GM18499 (cell line): ENCODE data around the gene ABR.
"Not testable (repeated sequence)": the region's sequence is repeated elsewhere in the genome, so short reads cannot be mapped to it uniquely, and the experiment has no call there.

Source experiments
- ATAC-seq: cut with Tn5 transposase; IDR thresholded peaks from one replicate; pipeline ENCODE4 v1.9.1; 2021; ENCODE audit warnings: moderate number of reproducible peaks; ENCODE audit not compliant: insufficient read depth, unreplicated experiment

ABR gene

GRCh38 chr17:1053661-1054360, 126.0 kb downstream of the ABR start:
- ATAC-seq, result no peak

- ATAC-seq, result no peak
Observed at GRCh38 chr17:1050996-1051925, 128.5 kb downstream of the ABR start.

- ATAC-seq, result no peak
Observed at GRCh38 chr17:1050246-1050995, 129.4 kb downstream of the ABR start.

GRCh38 chr17:1049446-1050225, 130.1 kb downstream of the ABR start:
- no peak for ATAC-seq

GRCh38 chr17:1048516-1049115, 131.2 kb downstream of the ABR start:
- ATAC-seq, result not testable (repeated sequence)

GRCh38 chr17:1047879-1048470, 131.8 kb downstream of the ABR start:
- no peak for ATAC-seq

- ATAC-seq, result no peak
Observed at GRCh38 chr17:1047177-1047878, 132.5 kb downstream of the ABR start.

GRCh38 chr17:1045456-1045855, 134.3 kb downstream of the ABR start:
- no peak for ATAC-seq

- not testable (repeated sequence) for ATAC-seq
Observed at GRCh38 chr17:1044387-1045009, 135.3 kb downstream of the ABR start.

GRCh38 chr17:1043601-1044251, 136.1 kb downstream of the ABR start:
- ATAC-seq, result no peak

GRCh38 chr17:1042486-1042885, 137.3 kb downstream of the ABR start:
- no peak for ATAC-seq

- ATAC-seq, result no peak
Observed at GRCh38 chr17:1041746-1042145, 138.0 kb downstream of the ABR start.

- no peak for ATAC-seq
Observed at GRCh38 chr17:1040216-1040600, 139.6 kb downstream of the ABR start.

GRCh38 chr17:1039511-1040215, 140.1 kb downstream of the ABR start:
- ATAC-seq, result no peak

GRCh38 chr17:1039123-1039507, 140.7 kb downstream of the ABR start:
- ATAC-seq, result no peak

- ATAC-seq, result no peak
Observed at GRCh38 chr17:1038459-1039122, 141.2 kb downstream of the ABR start.
